ENCODE results near the gene SLC27A3.

The SLC27A3 gene

GRCh38 chr1:153771261-153771660, 3.9 kb upstream of the SLC27A3 start:
- peaks cover 13% of the 10 kb centered on the region for H3K36me3 ChIP-seq (ENCODE audit: insufficient read depth, low read length)
- H3K9me3 ChIP-seq (ENCODE audit: control insufficient read depth, insufficient read depth, low read length): no peaks in the 10 kb centered on the region
- H3K4me1 ChIP-seq (ENCODE audit: insufficient read depth, low read length): peaks cover 12% of the 10 kb centered on the region
- no peak overlapping the region for H3K9ac ChIP-seq (ENCODE audit: low read depth, low read length)

- Histone ChIP-seq H3K9me3 (ENCODE audit: control insufficient read depth, insufficient read depth, low read length) (no peaks in the 10 kb centered on the region), H3K4me1 (ENCODE audit: insufficient read depth, low read length) (peaks cover 12% of the 10 kb centered on the region), H3K9ac (ENCODE audit: low read depth, low read length) (no peak overlapping the region), H3K36me3 (ENCODE audit: insufficient read depth, low read length) (peaks cover 13% of the 10 kb centered on the region)
Observed at GRCh38 chr1:153771841-153772593, 3.2 kb upstream of the SLC27A3 start.

GRCh38 chr1:153773096-153773921, 1.9 kb upstream of the SLC27A3 start:
- Histone ChIP-seq H3K9ac (ENCODE audit: low read depth, low read length) (no peak overlapping the region), H3K4me1 (ENCODE audit: insufficient read depth, low read length) (peaks cover 12% of the 10 kb centered on the region), H3K36me3 (ENCODE audit: insufficient read depth, low read length) (peaks cover 3% of the 10 kb centered on the region)

GRCh38 chr1:153774026-153774595, 1.1 kb upstream of the SLC27A3 start:
- Histone ChIP-seq H3K36me3 (ENCODE audit: insufficient read depth, low read length) (no peaks in the 10 kb centered on the region; the same call in none of the 2 replicates), H3K4me1 (ENCODE audit: insufficient read depth, low read length) (peaks cover 12% of the 10 kb centered on the region), H3K9ac (ENCODE audit: low read depth, low read length) (no peak overlapping the region)

More at GRCh38 chr1:153773096-153773921, 1.9 kb upstream of the SLC27A3 start:
- H3K9me3 ChIP-seq (ENCODE audit: control insufficient read depth, insufficient read depth, low read length): no peaks in the 10 kb centered on the region

GRCh38 chr1:153775458-153776327, 486 bp downstream of the SLC27A3 start:
- H3K4me1 ChIP-seq (ENCODE audit: insufficient read depth, low read length): peaks cover 6% of the 10 kb centered on the region
- no peaks in the 10 kb centered on the region for H3K36me3 ChIP-seq (ENCODE audit: insufficient read depth, low read length)
- H3K9ac ChIP-seq (ENCODE audit: low read depth, low read length): peak overlapping the region; percentile 96
- H3K9me3 ChIP-seq (ENCODE audit: control insufficient read depth, insufficient read depth, low read length): no peaks in the 10 kb centered on the region

More at GRCh38 chr1:153774026-153774595, 1.1 kb upstream of the SLC27A3 start:
- H3K9me3 ChIP-seq (ENCODE audit: control insufficient read depth, insufficient read depth, low read length): no peaks in the 10 kb centered on the region

GRCh38 chr1:153776352-153776751, 1.1 kb downstream of the SLC27A3 start:
- Histone ChIP-seq H3K9me3 (ENCODE audit: control insufficient read depth, insufficient read depth, low read length) (no peaks in the 10 kb centered on the region), H3K4me1 (ENCODE audit: insufficient read depth, low read length) (peaks cover 6% of the 10 kb centered on the region), H3K9ac (ENCODE audit: low read depth, low read length) (peak overlapping the region; percentile 96; the same call in 1 of the 2 replicates), H3K36me3 (ENCODE audit: insufficient read depth, low read length) (no peaks in the 10 kb centered on the region)

GRCh38 chr1:153776845-153777370, 1.7 kb downstream of the SLC27A3 start:
- H3K36me3 ChIP-seq (ENCODE audit: insufficient read depth, low read length): no peaks in the 10 kb centered on the region
- H3K4me1 ChIP-seq (ENCODE audit: insufficient read depth, low read length): peaks cover 6% of the 10 kb centered on the region
- no peak overlapping the region for H3K9ac ChIP-seq (ENCODE audit: low read depth, low read length)
- H3K9me3 ChIP-seq (ENCODE audit: control insufficient read depth, insufficient read depth, low read length): no peaks in the 10 kb centered on the region

GRCh38 chr1:153777648-153778047, 2.4 kb downstream of the SLC27A3 start:
- H3K9me3 ChIP-seq (ENCODE audit: control insufficient read depth, insufficient read depth, low read length): no peaks in the 10 kb centered on the region
- no peak overlapping the region for H3K9ac ChIP-seq (ENCODE audit: low read depth, low read length)
- no peaks in the 10 kb centered on the region for H3K36me3 ChIP-seq (ENCODE audit: insufficient read depth, low read length)
- H3K4me1 ChIP-seq (ENCODE audit: insufficient read depth, low read length): peaks cover 6% of the 10 kb centered on the region

GRCh38 chr1:153778051-153778823, 3.0 kb downstream of the SLC27A3 start:
- Histone ChIP-seq H3K9ac (ENCODE audit: low read depth, low read length) (no peak overlapping the region), H3K4me1 (ENCODE audit: insufficient read depth, low read length) (peaks cover 6% of the 10 kb centered on the region), H3K9me3 (ENCODE audit: control insufficient read depth, insufficient read depth, low read length) (no peaks in the 10 kb centered on the region), H3K36me3 (ENCODE audit: insufficient read depth, low read length) (no peaks in the 10 kb centered on the region)

GRCh38 chr1:153778824-153779519, 3.8 kb downstream of the SLC27A3 start:
- no peak overlapping the region for H3K9ac ChIP-seq (ENCODE audit: low read depth, low read length)
- H3K9me3 ChIP-seq (ENCODE audit: control insufficient read depth, insufficient read depth, low read length): no peaks in the 10 kb centered on the region
- H3K36me3 ChIP-seq (ENCODE audit: insufficient read depth, low read length): no peaks in the 10 kb centered on the region
- peaks cover 6% of the 10 kb centered on the region for H3K4me1 ChIP-seq (ENCODE audit: insufficient read depth, low read length)

- H3K9me3 ChIP-seq (ENCODE audit: control insufficient read depth, insufficient read depth, low read length): no peaks in the 10 kb centered on the region
- no peak overlapping the region for H3K9ac ChIP-seq (ENCODE audit: low read depth, low read length)
- H3K36me3 ChIP-seq (ENCODE audit: insufficient read depth, low read length): no peaks in the 10 kb centered on the region
- no peaks in the 10 kb centered on the region; the same call in 1 of the 2 replicates for H3K4me1 ChIP-seq (ENCODE audit: insufficient read depth, low read length)
Observed at GRCh38 chr1:153779781-153780541, 4.8 kb downstream of the SLC27A3 start.

- Histone ChIP-seq H3K4me1 (ENCODE audit: insufficient read depth, low read length) (no peaks in the 10 kb centered on the region; the same call in 1 of the 2 replicates), H3K9me3 (ENCODE audit: control insufficient read depth, insufficient read depth, low read length) (no peaks in the 10 kb centered on the region), H3K36me3 (ENCODE audit: insufficient read depth, low read length) (no peaks in the 10 kb centered on the region), H3K9ac (ENCODE audit: low read depth, low read length) (no peak overlapping the region)
Observed at GRCh38 chr1:153780551-153780950, 5.3 kb downstream of the SLC27A3 start.
